ENCODE data around the gene RIN2. TPM values are rescaled to one million over a fixed set of nuclear protein-coding genes. Genes with fewer than 3 reads are reported as not detected.

Gene RIN2
- total RNA-seq, 1 experiment from 2014 or later, result 1.0 TPM

DNA sequence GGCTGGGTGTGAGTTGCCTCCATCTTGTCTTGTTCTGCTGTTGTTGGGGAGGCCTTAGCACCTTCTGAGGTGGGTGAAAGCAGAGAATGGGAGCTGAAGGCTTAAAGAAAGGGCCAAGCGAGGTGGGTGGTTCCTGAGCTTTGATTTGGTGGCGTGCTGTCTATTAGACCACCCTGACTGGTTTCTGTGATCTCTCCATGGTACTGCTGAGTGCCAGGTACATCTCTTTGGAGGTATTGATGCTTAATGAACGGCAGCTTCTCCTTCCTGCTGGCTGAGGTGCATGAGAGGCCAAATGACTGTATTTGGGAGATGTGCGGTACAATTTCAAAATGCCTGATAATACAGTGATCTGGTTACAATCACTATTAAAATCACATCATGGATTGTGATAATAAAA is 15.4 kb downstream of the RIN2 start:
- no peak overlapping the region for H3K56ac ChIP-seq (ENCODE audit: insufficient read length, low read depth, low read length)
- H3K27me3 Mint-ChIP-seq (ENCODE audit: low read depth), result no peaks in the 10 kb centered on the region
- no peaks in the 10 kb centered on the region for H3K9me3 ChIP-seq (ENCODE audit: control insufficient read depth, low read depth, low read length)
- H3K79me2 ChIP-seq (ENCODE audit: insufficient read depth, low read length), result no peaks in the 10 kb centered on the region
- H3K4me1 Mint-ChIP-seq, result peaks cover 27 to 28% of the 10 kb centered on the region in 2 experiments
- no peak overlapping the region for H3K4ac ChIP-seq (ENCODE audit: low read depth, low read length)
- H3T11ph ChIP-seq (ENCODE audit: low read length), result no peak overlapping the region
- no peak overlapping the region for H4K91ac ChIP-seq (ENCODE audit: insufficient read length, low read depth, low read length)
- H3K23me2 ChIP-seq (ENCODE audit: insufficient read length, low read depth, low read length, poor library complexity, severe bottlenecking), result no peaks in the 10 kb centered on the region
- no peaks in the 10 kb centered on the region; a peak in 1 of 7 replicates for H3K36me3 Mint-ChIP-seq (ENCODE audit: insufficient read depth in 1 of 3, low read depth in 3 of 3)
- H3K9me3 Mint-ChIP-seq, result no peaks in the 10 kb centered on the region
- H2BK120ac ChIP-seq (ENCODE audit: low read depth, low read length, poor library complexity, severe bottlenecking), result no peak overlapping the region
- H3K4me3 Mint-ChIP-seq, result no peak overlapping the region
- no peak overlapping the region for H3K4me2 ChIP-seq (ENCODE audit: insufficient read depth, insufficient read length, low read length)
- H2BK20ac ChIP-seq (ENCODE audit: low read depth, low read length, poor library complexity, severe bottlenecking), result no peak overlapping the region
- H4K20me1 ChIP-seq (ENCODE audit: control insufficient read depth, insufficient read depth, insufficient read length), result no peaks in the 10 kb centered on the region
- H3K9ac ChIP-seq (ENCODE audit: extremely low read depth, insufficient read length, low read length), result no peak overlapping the region
- H3K23ac ChIP-seq (ENCODE audit: insufficient read length, low read depth, low read length), result no peak overlapping the region
- no peaks in the 10 kb centered on the region for H3K79me1 ChIP-seq (ENCODE audit: insufficient read depth, low read depth, low read length, poor library complexity, severe bottlenecking)
- TF ChIP-seq, protein P1, sequence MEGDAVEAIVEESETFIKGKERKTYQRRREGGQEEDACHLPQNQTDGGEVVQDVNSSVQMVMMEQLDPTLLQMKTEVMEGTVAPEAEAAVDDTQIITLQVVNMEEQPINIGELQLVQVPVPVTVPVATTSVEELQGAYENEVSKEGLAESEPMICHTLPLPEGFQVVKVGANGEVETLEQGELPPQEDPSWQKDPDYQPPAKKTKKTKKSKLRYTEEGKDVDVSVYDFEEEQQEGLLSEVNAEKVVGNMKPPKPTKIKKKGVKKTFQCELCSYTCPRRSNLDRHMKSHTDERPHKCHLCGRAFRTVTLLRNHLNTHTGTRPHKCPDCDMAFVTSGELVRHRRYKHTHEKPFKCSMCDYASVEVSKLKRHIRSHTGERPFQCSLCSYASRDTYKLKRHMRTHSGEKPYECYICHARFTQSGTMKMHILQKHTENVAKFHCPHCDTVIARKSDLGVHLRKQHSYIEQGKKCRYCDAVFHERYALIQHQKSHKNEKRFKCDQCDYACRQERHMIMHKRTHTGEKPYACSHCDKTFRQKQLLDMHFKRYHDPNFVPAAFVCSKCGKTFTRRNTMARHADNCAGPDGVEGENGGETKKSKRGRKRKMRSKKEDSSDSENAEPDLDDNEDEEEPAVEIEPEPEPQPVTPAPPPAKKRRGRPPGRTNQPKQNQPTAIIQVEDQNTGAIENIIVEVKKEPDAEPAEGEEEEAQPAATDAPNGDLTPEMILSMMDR (conservative IDR thresholded peaks at IDR 0.05), result no peak
- H2AFZ ChIP-seq (ENCODE audit: low read length), result no peak overlapping the region
- H4K8ac ChIP-seq (replicated peaks; ENCODE audit: insufficient read length, low read depth, low read length), result no peak overlapping the region
- DNase-seq, result no peak
- no peak overlapping the region for H2BK15ac ChIP-seq (ENCODE audit: low read depth, low read length)
- H4K5ac ChIP-seq (ENCODE audit: insufficient read length, low read depth, low read length), result no peak overlapping the region
- H3K14ac ChIP-seq (ENCODE audit: insufficient read depth, low read length), result no peak overlapping the region
- H3K27ac ChIP-seq (ENCODE audit: insufficient read length, low read depth, low read length), result no peak overlapping the region
- no peak overlapping the region for H2BK12ac ChIP-seq (ENCODE audit: insufficient read length, low read depth, low read length)
- H2AK5ac ChIP-seq (ENCODE audit: insufficient read length, low read length), result no peak overlapping the region
- no peak overlapping the region for H2BK5ac ChIP-seq (ENCODE audit: insufficient read length, low read length)
- no peak overlapping the region for H3K18ac ChIP-seq (ENCODE audit: insufficient read length, low read depth, low read length)
- H3K27me3 ChIP-seq (ENCODE audit: insufficient read depth, low read length), result no peaks in the 10 kb centered on the region
- peaks cover 4% of the 10 kb centered on the region for H3K4me1 ChIP-seq (ENCODE audit: insufficient read depth, low read length)
- no CpG with 5 or more reads among the region's 4 CpGs for WGBS (ENCODE audit: extremely low coverage, insufficient read length, low lambda C conversion rate)
- no peak overlapping the region for H3K27ac Mint-ChIP-seq

Data from H9 (cell line).